PC-3 (cell line): ENCODE measurements around the gene CLDN15. TPM values are rescaled to one million over a fixed set of nuclear protein-coding genes. Genes with fewer than 3 reads are reported as not detected.

Experiments
- ATAC-seq: fragments of 200-7000 bp; cut with Tn5 transposase; 2 replicates; pipeline ENCODE4 v1.9.1; 2020; ENCODE audit warnings: mild to moderate bottlenecking, moderate library complexity
- BruUV-seq: library from RNA; stranded (reverse); fragments of 400-500 nt; replicated peaks from 2 replicates; lab custom pipeline; 2021; lab: Mats Ljungman, UMichigan
- CTCF ChIA-PET: fragments of 300-600 bp; sonication (Branson Sonifier 250); formaldehyde crosslinking; loops from one replicate; lab custom pipeline; 2022; ENCODE audit warnings: antibody characterized with exemption; lab: Charles Lee
- POLR2A ChIA-PET: fragments of 300-600 bp; sonication (Branson Sonifier 250); formaldehyde crosslinking; loops from one replicate; lab custom pipeline; 2022; ENCODE audit warnings: antibody characterized with exemption; ENCODE audit not compliant: unreplicated experiment; lab: Charles Lee
- DNase-seq: peaks from one replicate; pipeline ENCODE4 v3.0.0-alpha.2; 2015
- H2AFZ ChIP-seq: fragments of 300-600 bp; sonication (generic); 2 replicates; pipeline ENCODE4 v1.6.0; 2016; ENCODE audit warnings: antibody characterized with exemption, low read length
- H3F3A ChIP-seq: fragments of 300-600 bp; sonication (generic); one replicate; pipeline ENCODE4 v1.6.0; 2017; ENCODE audit warnings: antibody characterized with exemption, low read length, control low read depth, mild to moderate bottlenecking; ENCODE audit not compliant: unreplicated experiment
- H3K27ac ChIP-seq: fragments of 300-600 bp; sonication (generic); 2 replicates; pipeline ENCODE4 v1.5.1; 2016; ENCODE audit warnings: mild to moderate bottlenecking, low read length
- H3K27me3 ChIP-seq: fragments of 300-600 bp; sonication (generic); 2 replicates; pipeline ENCODE4 v1.6.1; 2016; ENCODE audit warnings: low read length, mixed read lengths
- H3K36me3 ChIP-seq: fragments of 300-600 bp; sonication (generic); 2 replicates; pipeline ENCODE4 v1.6.1; 2016; ENCODE audit warnings: low read depth, mixed run types, low read length, mixed read lengths
- H3K4me1 ChIP-seq: fragments of 300-600 bp; sonication (generic); 2 replicates; pipeline ENCODE4 v1.5.1; 2016; ENCODE audit warnings: low read length; ENCODE audit not compliant: insufficient read depth
- H3K4me2 ChIP-seq: fragments of 300-600 bp; sonication (generic); 2 replicates; pipeline ENCODE4 v1.6.0; 2016; ENCODE audit warnings: low read length
- H3K4me3 ChIP-seq: fragments of 300-600 bp; sonication (generic); 2 replicates; pipeline ENCODE4 v1.5.1; 2016; ENCODE audit warnings: mild to moderate bottlenecking, low read length, mixed read lengths
- H3K79me2 ChIP-seq: fragments of 300-600 bp; sonication (generic); 2 replicates; pipeline ENCODE4 v1.6.1; 2017; ENCODE audit warnings: low read length, mixed read lengths
- H3K9ac ChIP-seq: fragments of 300-600 bp; sonication (generic); 2 replicates; pipeline ENCODE4 v1.6.0; 2016; ENCODE audit warnings: mild to moderate bottlenecking, low read length
- H3K9me2 ChIP-seq: fragments of 300-600 bp; sonication (generic); replicated peaks from 2 replicates; pipeline ENCODE4 v1.6.1; 2016; ENCODE audit warnings: mixed run types, low read length, mixed read lengths
- H3K9me3 ChIP-seq: fragments of 300-600 bp; sonication (generic); 2 replicates; pipeline ENCODE4 v1.6.1; 2016; ENCODE audit warnings: low read length, mixed read lengths
- H4K20me1 ChIP-seq: fragments of 300-600 bp; sonication (generic); 2 replicates; pipeline ENCODE4 v1.6.1; 2016; ENCODE audit warnings: low read length, mixed read lengths
- CTCF ChIP-seq: fragments of 300-600 bp; sonication (generic); conservative IDR thresholded peaks from 2 replicates; pipeline ENCODE4 v1.5.1; 2017; ENCODE audit warnings: antibody characterized with exemption, low read depth, mild to moderate bottlenecking, low read length
- EZH2 ChIP-seq: fragments of 300-600 bp; sonication (generic); IDR thresholded peaks from one replicate; pipeline ENCODE4 v1.6.1; 2017; ENCODE audit warnings: antibody characterized with exemption, mild to moderate bottlenecking, low read length; ENCODE audit not compliant: unreplicated experiment
- EZH2phosphoT487 ChIP-seq: fragments of 300-600 bp; sonication (generic); IDR thresholded peaks from 2 replicates; pipeline ENCODE4 v1.6.1; 2018; ENCODE audit warnings: mild to moderate bottlenecking, antibody characterized with exemption, low read length, borderline replicate concordance
- intact Hi-C: fragments of 100-400 bp; cut with micrococcal nuclease; formaldehyde crosslinking; loops from 2 replicates; pipeline ENCODE4 v1.9.0; 2023
- total RNA-seq: library from RNA; depleted of rRNA; stranded (reverse); fragments of >200 nt; gene quantifications from 2 replicates; pipeline ENCODE4 v1.2.3, GENCODE V29; 2014

CLDN15 gene
- total RNA-seq, 1 experiment from 2014 or later = 6.7 TPM

GRCh38 chr7:101245147-101245668 lies 7.6 kb upstream of the CLDN15 start:
- H3F3A ChIP-seq = no peaks in the 10 kb centered on the region
- peak overlapping the region; percentile 93 for H2AFZ ChIP-seq
- peak overlapping the region; percentile 97 for H3K4me3 ChIP-seq
- no peak for TF ChIP-seq EZH2phosphoT487
- no peak for TF ChIP-seq EZH2
- no peak for TF ChIP-seq CTCF
- H3K9me3 ChIP-seq = no peaks in the 10 kb centered on the region
- CTCF ChIA-PET = interaction anchor here (0.6 to 1.4 kb wide), 4 partner anchors 38 to 103 kb away, joined by 4 to 10 read pairs (median 4); no protein-coding TSS in a partner anchor
- peaks cover 13% of the 10 kb centered on the region for H3K4me1 ChIP-seq
- H3K9me2 ChIP-seq = no peaks in the 10 kb centered on the region
- TSS peak; percentile 81 for BruUV-seq
- no peaks in the 10 kb centered on the region for H3K27me3 ChIP-seq
- intact Hi-C loops = no loop called here
- no peaks in the 10 kb centered on the region for H3K36me3 ChIP-seq
- DNase-seq = no peak
- peaks cover 43% of the 10 kb centered on the region for H3K79me2 ChIP-seq
- H3K4me2 ChIP-seq = peak overlapping the region; percentile 100
- peak overlapping the region; percentile 78 for H3K27ac ChIP-seq
- POLR2A ChIA-PET = interaction anchor here (1.3 kb wide), 1 partner anchor 28 kb away, joined by 7 read pairs; the partner anchor contains the start of genes PLOD3 and ZNHIT1
- H4K20me1 ChIP-seq = no peaks in the 10 kb centered on the region
- ATAC-seq = no peak
- H3K9ac ChIP-seq = peak overlapping the region; percentile 94

GRCh38 chr7:101244375-101245146 lies 7.0 kb upstream of the CLDN15 start, which contains the start of gene FIS1:
Gene FIS1 (minus strand): TSS chr7:101245081. CDS start chr7:101245004, 77 bp downstream.
- POLR2A ChIA-PET = interaction anchor here (0.6 to 1.3 kb wide), 2 partner anchors 27 to 353 kb away, joined by 3 to 7 read pairs; partner anchors contain the start of genes PLOD3 and ZNHIT1
- TSS peak; percentile 50 for BruUV-seq
- Histone ChIP-seq H3K4me3 (peak within 1 kb of the TSS; percentile 97), H3K4me1 (peaks cover 13% of the 10 kb centered on the region), H3K36me3 (no peaks in the 10 kb centered on the region), H3K27me3 (no peaks in the 10 kb centered on the region), H3K9ac (peak within 1 kb of the TSS; percentile 94), H3K4me2 (peak within 1 kb of the TSS; percentile 100), H3K9me2 (no peaks in the 10 kb centered on the region), H3K27ac (peak within 1 kb of the TSS; percentile 78), H4K20me1 (no peaks in the 10 kb centered on the region), H3K9me3 (no peaks in the 10 kb centered on the region), H3K79me2 (peaks cover 39% of the 10 kb centered on the region), H2AFZ (peak within 1 kb of the TSS; percentile 93), H3F3A (no peaks in the 10 kb centered on the region)
- CTCF ChIA-PET = interaction anchor here (0.5 to 1.4 kb wide), 6 partner anchors 11 to 102 kb away, joined by 3 to 10 read pairs (median 4); partner anchors contain the start of gene ZNHIT1
- TF ChIP-seq CTCF (peak; percentile 90), EZH2 (no peak)
- DNase-seq (peak; percentile 86), ATAC-seq (peak; percentile 94)
- intact Hi-C loops = loop anchor here (1.0 kb wide), 2 partner anchors 26 to 39 kb away; partner anchors contain the start of gene ZNHIT1
